GM12873 (cell line): ENCODE results near the gene LRCOL1.

Experiments
- CTCF ChIP-seq: IDR thresholded peaks from 2 replicates; pipeline ENCODE4 v1.5.1; 2012; ENCODE audit warnings: low read depth, mild to moderate bottlenecking, moderate library complexity, low read length, control low read depth; ENCODE audit not compliant: insufficient read depth; ENCODE audit errors: missing control alignments

LRCOL1 gene

GRCh38 chr12:132620899-132621656 is 10.7 kb upstream of the LRCOL1 start:
- TF ChIP-seq CTCF: no peak

DNA sequence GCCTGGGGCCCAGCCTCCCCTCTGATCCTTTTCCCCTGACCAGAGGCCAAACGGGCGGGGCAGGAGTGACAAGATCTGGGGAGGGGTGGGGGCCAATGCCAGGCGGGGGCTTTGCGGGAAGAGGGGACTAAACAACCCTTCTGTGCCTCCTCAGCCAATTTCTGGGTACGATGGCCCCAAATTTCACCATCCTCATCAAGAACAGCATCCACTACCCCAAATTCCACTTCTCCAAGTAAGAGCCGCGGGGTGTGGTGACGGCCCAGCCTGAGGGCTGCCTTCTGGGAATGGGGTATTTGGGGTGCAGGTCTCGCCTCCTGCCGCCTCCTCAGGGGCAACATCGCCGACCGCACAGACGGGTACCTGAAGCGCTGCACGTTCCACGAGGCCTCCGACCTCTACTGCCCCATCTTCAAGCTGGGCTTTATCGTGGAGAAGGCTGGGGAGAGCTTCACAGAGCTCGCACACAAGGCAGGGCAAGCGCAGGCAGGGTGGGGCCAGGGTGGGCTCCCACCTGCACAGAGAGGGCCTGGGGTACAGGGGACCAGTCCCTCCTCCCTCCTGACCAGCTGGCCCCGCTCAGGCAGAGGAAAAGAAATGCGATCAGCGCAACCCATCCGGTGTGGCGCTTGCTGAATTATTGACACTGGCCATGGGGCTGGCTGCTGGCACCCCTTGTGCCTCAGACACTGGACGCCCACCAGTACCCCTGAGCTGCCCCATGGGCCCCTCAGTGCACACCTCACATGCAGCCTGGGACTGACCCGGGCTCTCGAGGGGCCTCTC is 9.9 kb upstream of the LRCOL1 start:
- no peak for TF ChIP-seq CTCF

- TF ChIP-seq CTCF: no peak
Measured at GRCh38 chr12:132619386-132620112, 9.2 kb upstream of the LRCOL1 start.

- TF ChIP-seq CTCF: no peak
Measured at GRCh38 chr12:132619071-132619385, 8.6 kb upstream of the LRCOL1 start.

- no peak for TF ChIP-seq CTCF
Measured at GRCh38 chr12:132618683-132619043, 8.3 kb upstream of the LRCOL1 start, which contains the start of gene P2RX2. TSS of gene P2RX2 (plus strand) at chr12:132618776. CDS start at chr12:132618817, 41 bp downstream.

GRCh38 chr12:132617822-132618682 is 7.7 kb upstream of the LRCOL1 start:
- no peak for TF ChIP-seq CTCF
